Effector CD8-positive, alpha-beta T cell (primary cell): ENCODE results near the gene NKX2-4.
"Not testable (repeated sequence)": the region's sequence is repeated elsewhere in the genome, so short reads cannot be mapped to it uniquely, and the experiment has no call there.

ENCODE experiments used
- DNase-seq: peaks from one replicate; lab custom pipeline; 2025; lab: John Stamatoyannopoulos, UW

The NKX2-4 gene

DNA sequence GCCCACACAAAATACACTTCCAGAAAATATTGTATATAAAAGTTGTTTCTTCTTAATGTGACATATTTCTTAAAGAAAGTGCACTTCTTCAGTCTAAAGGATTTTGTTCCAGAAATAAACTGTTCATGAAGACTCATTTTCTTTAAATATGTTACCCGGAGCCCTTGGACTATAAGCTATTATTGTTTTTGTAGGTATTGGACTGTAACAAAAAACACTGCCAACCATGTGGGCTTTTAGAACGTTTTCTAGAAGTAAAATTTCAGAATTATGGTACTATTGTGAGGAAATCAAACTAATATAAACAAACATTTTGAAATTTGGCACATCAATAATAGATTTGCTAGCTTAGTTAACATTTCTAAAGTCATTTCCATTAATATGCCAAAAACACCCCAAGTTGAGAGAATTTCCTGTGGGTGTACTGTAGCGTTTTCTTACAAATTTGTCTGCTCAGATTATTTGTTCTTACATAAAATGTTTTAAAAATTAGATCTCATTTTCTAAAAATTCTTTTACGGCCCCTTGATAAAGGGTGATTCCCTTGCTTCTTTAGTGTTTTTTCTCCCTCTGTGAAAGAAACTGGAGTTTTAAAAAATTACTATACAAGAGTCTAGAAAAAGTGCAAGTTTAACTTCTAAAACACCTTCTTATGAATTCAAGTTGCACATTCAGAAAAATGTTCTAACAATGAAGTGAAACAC is 3.4 kb downstream of the NKX2-4 start:
- no peak for DNase-seq

DNA sequence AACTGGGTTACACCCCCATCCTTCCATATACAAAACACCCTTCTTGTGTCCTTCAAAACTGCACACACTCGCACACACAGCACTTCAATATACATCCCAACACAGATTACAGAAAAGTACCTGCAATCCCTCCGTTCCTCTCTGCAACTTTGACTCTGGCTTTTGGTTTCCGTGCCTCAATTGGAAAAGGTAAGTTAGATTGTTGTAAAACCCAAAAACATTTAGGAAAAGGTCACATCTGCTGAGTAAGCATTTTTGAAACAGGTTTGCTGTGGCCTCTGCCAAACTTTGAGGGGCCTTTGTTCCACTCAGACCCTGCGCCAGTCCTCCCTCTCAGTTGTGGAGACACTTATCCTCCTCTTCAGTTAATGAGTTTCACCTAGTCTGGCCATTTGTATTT is 4.2 kb downstream of the NKX2-4 start:
- DNase-seq: no peak

DNA sequence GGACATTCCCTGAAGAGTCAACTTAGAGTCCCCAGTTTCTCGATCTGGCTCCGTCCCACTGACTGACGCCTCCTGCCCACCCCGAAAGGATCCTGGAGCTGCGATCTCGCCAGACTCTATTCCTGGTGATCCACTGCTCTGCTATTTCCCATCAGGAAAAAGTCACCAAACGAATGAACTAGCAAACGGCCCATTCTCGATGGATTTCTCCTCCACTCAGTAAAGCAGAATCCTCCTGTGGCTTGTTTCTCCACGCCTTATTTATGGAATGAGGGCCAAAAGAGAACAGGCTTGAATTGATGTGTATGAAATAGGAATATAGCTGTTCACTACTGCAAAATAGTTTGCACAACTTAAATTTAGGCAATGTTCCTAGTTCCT is 5.4 kb downstream of the NKX2-4 start:
- no peak for DNase-seq

DNA sequence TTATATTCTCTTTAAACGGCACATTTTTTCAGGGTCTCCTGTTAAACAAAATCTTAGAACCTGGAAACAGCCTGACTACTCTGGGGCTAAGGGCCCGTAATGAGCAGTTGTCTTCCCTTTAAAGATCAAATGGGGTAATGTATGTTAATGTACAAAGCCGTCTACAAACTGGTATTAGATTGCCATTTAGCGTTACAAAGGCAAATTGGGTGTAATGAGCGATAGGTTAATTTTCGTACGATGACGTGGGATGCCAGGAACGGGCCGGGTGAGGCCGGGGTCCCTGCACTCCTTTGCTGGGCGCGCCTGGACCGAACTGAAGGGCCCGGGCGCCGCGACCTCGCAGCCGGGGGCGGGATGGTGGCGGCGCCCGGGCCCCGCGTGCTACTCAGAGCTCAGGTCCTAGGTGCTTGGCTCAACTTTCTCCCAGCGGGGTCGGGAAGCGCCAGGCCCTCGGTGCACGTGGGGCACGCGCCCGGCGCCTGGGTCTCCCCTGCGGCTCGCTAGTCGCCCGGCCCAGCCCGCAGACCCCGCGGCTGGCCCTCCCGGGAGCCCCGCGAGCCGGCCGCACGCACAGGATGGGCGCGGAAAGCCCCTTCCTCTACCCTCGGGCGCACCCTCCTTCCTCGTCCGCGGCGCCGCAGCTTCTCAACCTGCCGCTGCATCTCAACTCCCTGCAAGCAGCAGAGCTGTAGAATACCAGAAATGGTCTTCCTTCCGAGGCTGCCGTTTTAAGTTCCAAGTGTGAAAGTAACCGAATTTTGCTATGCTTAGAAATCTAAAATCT is 5.9 kb downstream of the NKX2-4 start:
- no peak for DNase-seq

DNA sequence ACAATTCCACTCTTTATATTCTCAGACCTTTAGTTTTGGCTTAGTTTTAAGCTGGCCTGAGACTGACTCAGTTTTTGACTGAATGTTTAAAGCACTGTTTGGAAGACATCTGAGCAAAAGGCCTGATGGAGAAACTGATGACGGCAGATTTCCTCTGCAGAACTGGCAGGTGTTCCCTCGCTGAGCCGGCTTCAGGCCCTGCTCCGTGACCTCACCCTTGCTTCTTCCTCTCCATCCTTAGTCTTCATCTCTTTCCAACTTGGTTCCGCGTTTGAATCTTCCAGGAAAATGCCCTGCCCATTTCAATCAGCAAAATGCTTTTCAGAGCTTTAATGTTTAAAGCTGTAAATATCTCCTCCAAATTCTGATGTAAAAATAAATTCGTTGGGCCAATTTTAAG is 6.6 kb downstream of the NKX2-4 start:
- no peak for DNase-seq

DNA sequence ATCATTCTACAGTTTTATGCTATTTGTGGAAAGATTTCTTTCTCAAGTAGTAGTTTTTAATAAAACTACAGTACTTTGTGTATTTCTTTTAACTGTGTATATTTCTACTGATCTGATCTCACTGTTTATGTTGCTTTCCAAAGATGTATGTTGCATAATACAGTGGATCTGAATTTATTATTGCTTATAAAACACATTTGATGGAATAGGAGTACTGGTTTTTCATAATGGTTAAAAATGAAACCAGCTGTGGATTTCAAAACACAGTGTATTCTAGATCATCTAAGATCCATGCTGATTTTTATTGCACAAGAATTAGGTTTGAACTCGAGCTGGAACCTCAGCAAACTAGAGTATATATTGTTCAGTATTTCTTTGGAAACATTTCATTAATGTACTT is 8.0 kb downstream of the NKX2-4 start:
- no peak for DNase-seq

DNA sequence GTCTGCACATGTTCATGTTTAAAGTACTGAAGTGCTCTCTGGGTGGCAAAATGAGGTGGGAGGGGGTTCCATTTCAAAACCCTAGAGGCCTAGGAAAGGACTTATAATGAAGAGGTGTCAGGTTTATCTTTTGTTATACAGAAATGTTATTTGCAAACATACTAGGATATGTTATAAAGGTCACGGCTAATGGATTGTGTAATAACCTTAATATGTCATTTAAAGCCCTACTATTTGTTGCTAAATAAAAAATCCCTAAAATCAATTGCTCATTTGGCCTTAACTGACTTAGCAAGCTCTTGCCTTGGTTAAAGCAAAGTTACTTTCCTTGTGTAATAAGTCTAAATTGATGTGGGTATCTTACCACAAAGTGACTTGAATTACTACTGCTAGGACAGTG is 8.8 kb downstream of the NKX2-4 start:
- no peak for DNase-seq

DNA sequence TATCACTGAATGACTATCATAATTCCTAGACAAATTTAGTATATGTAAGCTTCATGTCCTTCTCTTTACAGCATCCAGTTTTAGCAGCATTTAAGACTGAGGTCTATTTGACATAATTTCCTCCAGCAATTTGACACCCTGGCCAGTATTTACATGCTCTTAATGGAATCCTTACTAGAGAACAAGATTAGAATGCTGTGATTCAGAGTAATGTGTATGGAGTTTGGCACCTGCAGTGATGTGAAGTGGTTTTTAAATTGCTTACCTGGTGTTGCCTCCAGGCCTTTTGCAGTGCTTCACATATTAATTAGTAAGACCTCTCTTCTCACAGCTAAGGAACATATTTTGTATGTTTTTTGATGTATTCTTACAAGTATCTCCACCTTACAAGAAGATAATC is 9.8 kb downstream of the NKX2-4 start:
- DNase-seq: no peak

DNA sequence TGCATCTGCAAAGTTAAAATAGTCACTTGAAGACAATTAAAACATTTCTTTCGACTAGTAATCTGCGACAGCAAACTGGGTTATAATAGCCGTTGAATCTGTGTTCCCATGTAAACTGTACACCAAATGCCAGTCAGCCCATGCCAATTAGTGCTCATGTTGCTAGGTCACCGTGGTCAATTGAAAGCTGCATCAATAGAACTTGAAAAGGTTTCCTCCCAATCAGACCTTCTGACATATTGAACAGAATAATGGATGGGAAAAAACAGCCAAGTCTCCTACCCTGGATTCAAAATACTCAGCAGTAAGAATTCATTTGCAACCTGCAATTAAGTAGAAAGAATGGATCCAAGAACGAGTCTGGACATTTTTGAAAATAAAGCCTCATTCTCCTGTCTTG is 11.2 kb downstream of the NKX2-4 start:
- DNase-seq: no peak

DNA sequence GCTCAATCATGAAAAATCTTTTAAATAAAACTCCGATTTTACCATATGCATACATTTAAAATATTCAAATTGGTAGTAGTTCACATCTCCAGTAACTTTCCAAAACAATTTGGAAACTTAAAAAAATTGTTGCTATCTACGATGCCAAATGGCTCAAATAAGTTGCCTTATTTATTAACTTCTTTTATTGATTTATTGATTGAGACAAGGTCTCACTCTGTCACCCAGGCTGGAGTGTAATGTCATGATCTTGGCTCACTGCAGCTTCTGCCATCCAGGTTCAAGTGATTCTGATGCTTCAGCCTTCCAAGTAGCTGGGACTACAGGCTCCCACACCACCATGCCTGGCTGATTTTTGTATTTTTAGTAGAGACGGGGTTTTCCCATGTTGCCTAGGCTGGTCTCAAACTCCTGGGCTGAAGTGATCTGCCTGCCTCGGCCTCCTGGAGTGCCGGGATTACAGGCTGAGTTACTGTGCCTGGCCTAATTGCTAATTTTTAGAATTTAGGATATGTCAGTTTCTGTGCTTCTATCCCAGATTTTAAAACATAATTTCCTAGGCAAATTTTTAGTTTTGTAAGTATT is 12.9 kb downstream of the NKX2-4 start:
- no peak for DNase-seq

DNA sequence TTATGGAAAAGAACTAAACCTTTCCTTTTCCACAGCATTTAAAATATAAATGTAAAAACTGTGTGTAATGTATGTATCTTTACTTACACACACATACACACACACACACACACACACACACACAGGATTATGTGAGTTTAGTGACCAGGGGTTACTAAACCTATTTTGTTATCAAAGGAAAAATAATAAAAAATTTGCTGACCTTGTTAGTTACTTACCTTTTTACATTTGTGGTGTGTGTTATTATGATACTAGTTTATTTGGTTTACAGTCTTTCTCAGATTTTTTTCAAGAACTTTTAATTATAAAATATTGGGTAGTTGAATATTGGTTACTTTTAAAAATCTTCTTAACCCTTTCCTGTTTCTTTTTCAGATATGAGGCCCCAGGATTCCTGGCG is 15.7 kb downstream of the NKX2-4 start:
- DNase-seq: no peak

DNA sequence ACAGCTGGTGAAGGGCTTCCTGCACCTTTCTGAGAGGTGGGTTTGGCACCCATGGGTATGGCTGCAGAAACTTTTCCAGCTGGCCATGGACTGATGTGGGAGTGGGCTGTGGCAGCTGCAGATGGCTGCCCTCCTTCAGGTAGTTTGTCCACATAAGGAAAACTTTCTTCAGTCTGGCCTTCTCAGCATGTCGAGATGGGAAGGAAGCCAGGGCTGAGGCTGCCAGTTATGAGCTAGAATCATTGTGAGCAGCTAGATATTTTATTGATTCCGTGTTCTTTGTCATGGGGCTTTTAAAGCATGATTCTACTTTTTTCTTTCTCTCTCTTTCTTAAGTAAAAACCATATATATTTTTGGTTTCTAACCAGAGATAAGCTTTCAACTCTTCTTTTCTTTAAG is 16.6 kb downstream of the NKX2-4 start:
- DNase-seq: no peak

DNA sequence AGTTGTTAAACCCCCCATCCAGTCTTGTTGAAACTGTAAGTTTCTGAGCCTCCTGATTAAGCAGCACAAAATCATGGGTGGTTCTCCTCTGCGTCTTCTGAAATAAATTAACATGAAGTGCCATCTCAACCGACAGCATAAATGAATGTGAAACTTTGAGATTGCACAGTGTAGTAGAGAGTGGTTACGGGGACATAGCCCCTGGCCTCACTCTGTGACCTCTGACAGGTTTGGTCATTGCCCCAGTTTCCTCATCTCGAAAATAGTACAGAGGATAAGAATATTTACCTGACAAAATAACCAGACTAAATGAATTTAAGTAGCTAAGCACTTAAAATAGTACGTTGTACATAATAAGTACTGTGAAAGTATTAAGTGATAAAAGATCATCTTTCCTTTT is 19.1 kb downstream of the NKX2-4 start:
- DNase-seq: no peak

DNA sequence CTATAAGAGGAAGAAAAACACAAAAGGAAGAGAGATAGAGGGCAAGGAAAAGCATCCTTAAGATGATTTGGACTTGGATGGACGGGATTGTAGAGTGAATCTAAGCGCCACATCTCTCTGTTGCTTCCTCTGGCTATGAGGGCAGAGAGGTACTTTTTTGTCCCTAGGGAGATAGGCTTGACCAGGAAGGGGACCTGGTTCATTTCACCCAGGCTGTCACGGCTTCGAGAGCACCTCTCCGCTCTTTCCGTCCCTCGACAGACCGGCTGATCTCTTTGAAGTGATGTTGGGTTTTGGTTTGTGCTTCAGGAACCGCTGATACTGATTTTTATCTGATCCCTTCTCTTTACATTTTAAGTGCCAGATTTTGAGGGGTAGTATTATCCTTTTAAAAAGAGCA is 19.6 kb downstream of the NKX2-4 start:
- DNase-seq: no peak

DNA sequence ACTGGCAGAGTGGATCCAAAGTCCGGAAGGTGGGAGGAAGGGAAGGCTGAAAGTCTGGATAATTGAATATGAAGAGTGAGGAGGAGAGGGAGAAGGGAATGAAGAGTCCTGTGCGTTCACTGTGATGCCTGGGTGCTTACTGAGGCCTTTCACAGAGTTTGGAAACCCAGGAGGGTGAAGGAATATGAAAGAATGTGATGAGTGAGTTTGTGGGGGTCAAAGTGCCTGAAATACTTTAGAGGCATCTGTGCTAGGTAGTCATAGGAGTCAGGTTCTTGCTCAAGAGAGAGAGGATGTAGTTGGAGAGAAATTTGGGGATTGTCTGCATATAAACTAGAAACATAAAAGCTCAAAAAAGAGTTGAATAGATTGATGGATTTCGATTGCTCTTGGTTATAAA is 20.7 kb downstream of the NKX2-4 start:
- DNase-seq: no peak

DNA sequence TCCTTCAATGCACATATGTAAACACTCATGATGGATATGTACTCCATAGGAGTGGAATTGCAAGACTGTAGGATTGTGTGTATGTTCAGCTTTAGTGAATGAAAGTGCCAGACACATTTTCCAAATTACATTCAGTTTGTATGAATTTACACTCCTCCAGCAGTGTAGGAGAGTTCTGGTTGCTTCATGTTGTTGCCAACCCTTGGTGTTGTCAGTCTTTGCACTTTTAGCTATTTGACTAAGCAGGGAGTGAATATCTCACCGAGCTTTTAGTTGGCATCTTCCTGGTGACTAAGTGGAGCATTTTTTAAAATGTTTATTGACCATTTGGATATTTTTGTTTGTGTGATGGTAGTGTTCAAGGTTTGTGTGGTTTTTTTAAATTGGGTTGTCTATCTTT is 23.9 kb downstream of the NKX2-4 start:
- DNase-seq: no peak

DNA sequence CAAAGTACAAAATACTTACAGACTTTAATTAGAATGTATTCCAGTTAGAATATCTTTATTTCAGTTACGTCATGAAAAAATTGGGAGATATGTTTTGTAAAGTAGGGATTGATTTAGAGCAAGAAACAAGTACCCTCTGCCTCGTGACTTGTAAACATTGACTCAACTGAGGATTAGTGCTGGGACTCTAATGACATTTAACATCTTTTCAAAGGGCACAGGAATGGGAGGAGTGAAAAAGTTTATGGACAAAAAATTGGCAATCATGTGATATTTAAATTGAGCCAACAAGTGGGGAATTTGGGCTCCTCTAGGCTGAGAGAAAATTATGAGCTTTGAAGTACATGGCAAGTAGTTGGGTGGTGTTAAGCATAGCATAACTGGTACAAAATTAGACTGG is 25.3 kb downstream of the NKX2-4 start:
- DNase-seq: no peak

DNA sequence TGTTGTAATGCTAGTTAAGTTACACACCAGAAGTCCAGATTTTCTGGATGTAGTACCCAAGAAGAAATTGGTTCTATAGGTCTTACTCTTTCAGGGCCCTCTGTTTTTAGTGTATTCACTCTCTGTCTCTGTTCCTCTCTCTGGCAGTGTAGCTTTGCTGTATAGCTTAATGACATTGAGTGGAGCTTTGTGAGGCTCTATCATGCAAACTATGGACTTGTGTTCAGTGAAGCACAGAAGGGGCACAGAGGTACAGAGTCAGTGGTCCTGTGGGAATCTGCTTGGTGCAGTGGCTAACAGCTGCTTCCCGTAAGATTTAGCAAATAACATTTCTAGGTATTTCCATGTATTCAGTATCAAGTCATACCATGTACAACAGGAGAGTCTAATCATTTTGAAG is 26.1 kb downstream of the NKX2-4 start:
- DNase-seq: no peak

DNA sequence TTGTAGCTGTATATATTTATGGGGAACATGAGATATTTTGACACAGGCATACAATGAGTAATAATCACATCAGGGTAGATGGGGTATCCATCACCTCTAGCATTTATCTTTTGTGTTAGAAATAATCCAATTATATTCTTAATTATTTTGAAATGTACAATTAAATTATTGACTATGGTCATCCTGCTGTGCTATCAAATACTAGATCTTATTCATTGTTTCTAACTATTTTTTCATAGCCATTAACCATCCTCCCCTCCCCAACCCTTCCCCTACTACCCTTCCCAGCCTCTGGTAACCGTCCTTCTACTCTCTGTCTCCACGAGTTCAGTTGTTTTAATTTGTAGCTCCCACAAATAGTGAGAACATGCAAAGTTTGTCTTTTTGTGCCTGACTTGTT is 28.5 kb downstream of the NKX2-4 start:
- DNase-seq: no peak

DNA sequence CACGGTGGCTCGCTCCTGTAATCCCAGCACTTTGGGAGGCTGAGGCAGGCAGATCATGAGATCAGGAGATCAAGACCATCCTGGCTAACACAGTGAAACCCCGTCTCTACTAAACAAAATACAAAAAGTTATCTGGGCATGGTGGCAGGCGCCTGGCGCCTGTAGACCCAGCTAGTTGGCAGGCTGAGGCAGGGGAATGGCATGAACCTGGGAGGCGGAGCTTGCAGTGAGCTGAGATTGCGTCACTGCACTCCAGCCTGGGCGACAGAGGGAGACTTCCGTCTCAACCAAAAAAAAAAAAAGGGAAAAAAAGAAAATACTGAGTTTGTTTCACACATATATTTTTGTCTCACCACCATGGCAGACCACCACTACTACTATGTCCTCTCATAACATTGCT is 31.1 kb downstream of the NKX2-4 start:
- not testable (repeated sequence) for DNase-seq

DNA sequence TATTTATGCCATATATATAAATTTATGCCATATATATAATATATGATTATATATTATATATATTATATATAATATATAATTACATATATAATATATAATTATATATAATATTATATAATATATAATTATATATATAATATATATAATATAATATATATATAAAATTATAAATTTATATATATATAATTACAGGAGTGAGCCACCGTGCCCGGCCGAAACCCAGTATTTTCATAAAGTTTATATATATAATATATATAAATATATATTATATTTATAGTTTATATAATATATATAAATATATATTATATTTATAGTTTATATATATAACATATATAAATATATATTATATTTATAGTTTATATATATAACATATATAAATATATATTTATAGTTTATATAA is 31.6 kb downstream of the NKX2-4 start:
- DNase-seq: no peak

DNA sequence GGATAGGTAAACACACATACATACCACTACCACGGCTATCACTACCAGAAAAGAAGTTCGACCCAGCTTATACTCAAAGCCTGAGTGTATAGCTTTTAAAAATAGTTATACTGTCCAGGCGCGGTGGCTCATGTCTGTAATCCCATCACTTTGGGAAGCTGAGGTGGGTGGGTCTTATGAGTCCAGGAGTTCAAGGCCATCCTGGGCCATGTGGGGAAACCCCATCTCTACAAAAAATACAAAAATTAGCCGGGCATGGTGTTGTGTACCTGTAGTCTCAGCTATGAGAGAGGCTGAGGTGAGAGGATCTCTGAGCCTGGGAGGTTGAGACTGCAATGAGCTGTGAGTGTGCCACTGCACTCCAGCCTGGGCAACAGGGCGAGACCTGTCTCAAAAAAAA is 32.9 kb downstream of the NKX2-4 start:
- no peak for DNase-seq

DNA sequence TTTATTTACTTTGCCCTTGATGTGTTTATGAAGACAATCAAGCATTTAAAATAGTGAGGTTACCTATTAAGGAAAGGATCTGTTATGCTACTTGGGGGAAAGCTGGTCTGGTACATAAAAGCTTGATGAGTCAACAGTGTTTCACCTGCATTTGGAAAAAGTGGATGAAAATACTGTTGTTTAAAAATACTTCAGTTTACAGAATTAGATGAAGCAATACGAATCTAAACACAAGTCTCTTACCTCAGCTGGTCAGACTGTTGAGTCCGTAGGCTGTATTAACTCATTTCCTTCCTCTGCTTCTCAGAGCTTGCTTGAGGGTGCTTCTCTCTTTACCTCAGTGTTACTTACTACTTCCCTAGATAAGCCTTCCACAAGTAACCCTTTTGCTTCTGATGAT is 36.1 kb downstream of the NKX2-4 start:
- DNase-seq: no peak

DNA sequence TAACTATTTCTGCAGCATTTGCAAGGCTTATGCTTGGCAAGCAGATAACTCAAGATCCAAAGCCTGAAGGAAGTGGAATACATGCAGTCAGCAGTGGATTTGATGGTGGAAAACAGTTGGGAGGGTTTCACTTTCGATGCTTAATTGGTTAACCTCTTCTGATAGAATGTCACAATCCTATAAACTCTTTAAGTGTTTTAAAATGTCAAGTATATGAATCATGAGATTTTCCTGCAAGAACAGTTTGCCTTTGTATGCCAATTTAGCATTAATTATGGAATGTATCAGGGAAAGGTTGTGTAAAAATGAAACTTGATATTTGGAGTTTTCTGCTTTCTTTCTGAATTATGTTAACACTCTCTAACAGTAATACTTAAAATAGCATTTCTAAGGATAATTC is 36.6 kb downstream of the NKX2-4 start:
- DNase-seq: no peak
